Astrocyte (in vitro differentiated cells and primary cell): ENCODE data around the gene PACRG.

Experiments used
- CTCF ChIP-seq: IDR thresholded peaks from 2 replicates; pipeline ENCODE4 v1.5.1; 2011; ENCODE audit warnings: low read depth, mild to moderate bottlenecking, inconsistent platforms, low read length, moderate library complexity; ENCODE audit not compliant: insufficient read depth
- EZH2 ChIP-seq: IDR thresholded peaks from 2 replicates; pipeline ENCODE4 v1.6.1; 2012; ENCODE audit warnings: mild to moderate bottlenecking, low read length, inconsistent platforms; ENCODE audit not compliant: insufficient read depth

GRCh38 chr6:163147994-163148393, 420.2 kb downstream of the PACRG start:
- TF ChIP-seq CTCF (peak; percentile 7), EZH2 (no peak)
